ENCODE data around the gene SPSB2.

- TF ChIP-seq, protein P1, sequence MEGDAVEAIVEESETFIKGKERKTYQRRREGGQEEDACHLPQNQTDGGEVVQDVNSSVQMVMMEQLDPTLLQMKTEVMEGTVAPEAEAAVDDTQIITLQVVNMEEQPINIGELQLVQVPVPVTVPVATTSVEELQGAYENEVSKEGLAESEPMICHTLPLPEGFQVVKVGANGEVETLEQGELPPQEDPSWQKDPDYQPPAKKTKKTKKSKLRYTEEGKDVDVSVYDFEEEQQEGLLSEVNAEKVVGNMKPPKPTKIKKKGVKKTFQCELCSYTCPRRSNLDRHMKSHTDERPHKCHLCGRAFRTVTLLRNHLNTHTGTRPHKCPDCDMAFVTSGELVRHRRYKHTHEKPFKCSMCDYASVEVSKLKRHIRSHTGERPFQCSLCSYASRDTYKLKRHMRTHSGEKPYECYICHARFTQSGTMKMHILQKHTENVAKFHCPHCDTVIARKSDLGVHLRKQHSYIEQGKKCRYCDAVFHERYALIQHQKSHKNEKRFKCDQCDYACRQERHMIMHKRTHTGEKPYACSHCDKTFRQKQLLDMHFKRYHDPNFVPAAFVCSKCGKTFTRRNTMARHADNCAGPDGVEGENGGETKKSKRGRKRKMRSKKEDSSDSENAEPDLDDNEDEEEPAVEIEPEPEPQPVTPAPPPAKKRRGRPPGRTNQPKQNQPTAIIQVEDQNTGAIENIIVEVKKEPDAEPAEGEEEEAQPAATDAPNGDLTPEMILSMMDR (conservative IDR thresholded peaks at IDR 0.05 in 1 of 2, IDR thresholded peaks at IDR 0.05 in 1 of 2; ENCODE audit: extremely low read depth in 1 of 2, insufficient read depth in 1 of 2, low read depth in 1 of 2, low read length in 2 of 2): no peak
- no peak for TF ChIP-seq EZH2 (IDR thresholded peaks at IDR 0.05; ENCODE audit: borderline replicate concordance, low read length)
Observed at GRCh38 chr12:6849976-6850560, 23.0 kb downstream of the SPSB2 start.
